AG09309 (cell line): Measurements from ENCODE around the gene GPR37L1.
"Not testable (repeated sequence)": the region's sequence is repeated elsewhere in the genome, so short reads cannot be mapped to it uniquely, and the experiment has no call there.

Source experiments
- DNase-seq: peaks from one replicate; pipeline ENCODE4 v3.0.0-alpha.2; 2010; ENCODE audit warnings: low read depth
- H3K4me3 ChIP-seq: 2 replicates; pipeline ENCODE4 v1.5.1; 2011; ENCODE audit warnings: mild to moderate bottlenecking, low read depth, low read length, moderate library complexity; ENCODE audit not compliant: control insufficient read depth
- TF ChIP-seq, protein P1 (sequence below): IDR thresholded peaks from 2 replicates; pipeline ENCODE4 v1.5.1; 2011; ENCODE audit warnings: mild to moderate bottlenecking, low read depth, low read length, inconsistent platforms; ENCODE audit not compliant: insufficient read depth, control insufficient read depth; ENCODE audit errors: missing control alignments

The GPR37L1 gene

DNA sequence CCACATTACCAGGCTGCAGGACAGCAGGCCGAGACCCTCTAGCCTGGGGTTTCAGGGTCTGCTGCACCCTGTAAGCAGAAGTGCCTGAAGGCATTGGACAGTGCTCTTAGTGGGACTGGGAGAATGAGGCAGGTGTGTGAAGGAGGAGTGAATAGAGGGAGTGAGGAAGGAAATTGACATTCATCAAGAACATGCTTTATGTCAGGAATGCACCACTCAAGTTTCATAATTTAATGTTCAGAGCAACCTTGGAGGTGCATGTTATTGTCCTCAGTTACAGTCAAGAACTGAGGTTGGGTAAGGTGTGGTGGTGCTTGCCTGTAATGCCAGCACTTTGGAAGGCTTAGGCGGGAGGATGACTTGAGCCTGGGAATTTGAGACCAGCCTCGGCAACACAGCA lies 11.7 kb upstream of the GPR37L1 start:
- DNase-seq: no peak
- TF ChIP-seq, protein P1, sequence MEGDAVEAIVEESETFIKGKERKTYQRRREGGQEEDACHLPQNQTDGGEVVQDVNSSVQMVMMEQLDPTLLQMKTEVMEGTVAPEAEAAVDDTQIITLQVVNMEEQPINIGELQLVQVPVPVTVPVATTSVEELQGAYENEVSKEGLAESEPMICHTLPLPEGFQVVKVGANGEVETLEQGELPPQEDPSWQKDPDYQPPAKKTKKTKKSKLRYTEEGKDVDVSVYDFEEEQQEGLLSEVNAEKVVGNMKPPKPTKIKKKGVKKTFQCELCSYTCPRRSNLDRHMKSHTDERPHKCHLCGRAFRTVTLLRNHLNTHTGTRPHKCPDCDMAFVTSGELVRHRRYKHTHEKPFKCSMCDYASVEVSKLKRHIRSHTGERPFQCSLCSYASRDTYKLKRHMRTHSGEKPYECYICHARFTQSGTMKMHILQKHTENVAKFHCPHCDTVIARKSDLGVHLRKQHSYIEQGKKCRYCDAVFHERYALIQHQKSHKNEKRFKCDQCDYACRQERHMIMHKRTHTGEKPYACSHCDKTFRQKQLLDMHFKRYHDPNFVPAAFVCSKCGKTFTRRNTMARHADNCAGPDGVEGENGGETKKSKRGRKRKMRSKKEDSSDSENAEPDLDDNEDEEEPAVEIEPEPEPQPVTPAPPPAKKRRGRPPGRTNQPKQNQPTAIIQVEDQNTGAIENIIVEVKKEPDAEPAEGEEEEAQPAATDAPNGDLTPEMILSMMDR: no peak
- no peak overlapping the region for H3K4me3 ChIP-seq

DNA sequence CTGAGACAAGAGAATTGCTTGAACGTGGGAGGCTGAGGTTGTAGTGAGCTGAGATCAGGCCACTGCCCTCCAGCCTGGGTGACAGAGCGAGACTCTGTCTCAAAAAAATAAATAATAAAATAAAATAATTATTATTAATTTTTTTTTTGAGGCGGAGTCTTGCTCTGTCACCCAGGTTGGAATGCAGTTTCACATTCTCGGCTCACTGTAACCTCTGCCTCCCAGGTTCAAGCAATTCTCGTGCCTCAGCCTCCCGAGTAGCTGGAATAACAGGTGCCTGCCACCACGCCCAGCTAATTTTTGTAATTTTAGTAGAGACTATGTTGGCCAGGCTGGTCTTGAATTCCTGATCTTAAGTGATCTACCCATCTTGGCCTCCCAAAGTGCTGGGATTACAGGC lies 11.1 kb upstream of the GPR37L1 start:
- not testable (repeated sequence) for H3K4me3 ChIP-seq, DNase-seq

DNA sequence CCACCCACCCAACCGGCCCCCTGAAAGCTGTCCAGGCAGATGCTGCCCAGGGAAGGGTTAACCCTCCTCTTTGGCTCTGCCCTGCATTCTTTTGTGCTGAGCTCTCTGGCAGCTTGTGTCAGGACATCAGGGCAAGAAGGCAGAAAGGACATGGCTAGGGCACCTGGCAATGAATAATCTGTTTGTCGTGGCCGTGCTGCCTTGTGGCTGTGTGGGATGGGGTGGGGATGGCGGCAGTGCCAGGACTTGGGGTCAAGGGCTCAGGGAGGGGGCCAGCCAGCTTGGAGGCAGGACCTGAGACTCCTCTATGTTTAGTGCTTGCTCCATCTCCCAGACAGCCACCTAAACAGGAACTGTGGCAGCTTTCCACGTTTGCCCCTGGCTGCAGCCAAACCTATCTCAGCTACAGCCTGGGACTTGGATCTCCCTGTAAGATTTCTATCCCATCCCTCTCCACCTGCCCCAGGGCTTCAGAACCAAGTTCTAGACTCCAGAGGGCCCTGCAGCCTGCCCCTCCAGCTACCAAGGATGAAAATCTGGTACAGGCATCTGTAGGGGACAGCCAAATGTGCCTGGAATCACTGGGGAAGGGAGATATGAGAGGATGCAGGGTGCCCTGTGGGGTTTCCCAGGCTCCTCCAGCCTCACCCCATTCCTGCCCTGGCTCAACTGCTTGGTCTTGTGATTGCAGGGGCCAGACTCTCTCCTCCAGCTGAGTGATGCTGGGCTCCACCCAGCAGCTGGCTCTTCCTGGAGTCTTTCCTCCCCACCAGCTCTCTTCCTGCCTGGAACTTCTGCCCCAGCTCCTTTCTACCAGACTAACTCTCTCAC lies 9.6 kb upstream of the GPR37L1 start:
- DNase-seq: no peak
- TF ChIP-seq, protein P1: no peak

DNA sequence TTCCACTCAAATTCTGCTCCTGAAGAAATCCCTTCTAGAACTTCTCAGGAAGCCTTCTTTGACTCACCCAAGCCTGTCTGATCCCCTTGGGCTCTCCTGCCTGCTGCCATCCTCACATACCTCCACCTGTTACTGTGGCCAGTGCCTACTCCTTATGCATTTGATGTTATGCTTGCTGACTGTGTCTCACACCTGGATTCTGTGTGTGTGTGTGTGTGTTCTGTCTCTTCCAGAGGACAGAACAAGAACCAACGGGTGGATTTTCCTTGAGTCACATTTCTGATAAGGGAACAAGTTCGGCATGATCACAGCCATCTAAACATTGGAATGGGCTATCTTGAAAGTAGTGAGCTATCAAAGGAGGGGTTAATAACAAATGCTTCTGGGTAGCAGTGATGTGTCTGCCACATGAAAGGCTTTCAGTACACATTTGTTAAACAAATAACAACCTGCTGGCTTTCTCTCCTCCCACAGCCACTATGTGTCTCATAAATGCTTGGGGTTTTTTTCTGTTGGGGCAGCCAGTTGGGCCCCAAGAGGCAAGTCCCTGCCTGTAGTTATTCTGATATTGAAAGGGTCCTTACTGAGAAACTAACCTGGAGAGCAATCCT lies 8.9 kb upstream of the GPR37L1 start:
- DNase-seq: no peak
- TF ChIP-seq, protein P1: no peak
- H3K4me3 ChIP-seq: no peak overlapping the region

More for the DNA sequence above, 9.6 kb upstream of the GPR37L1 start:
- H3K4me3 ChIP-seq: no peak overlapping the region

DNA sequence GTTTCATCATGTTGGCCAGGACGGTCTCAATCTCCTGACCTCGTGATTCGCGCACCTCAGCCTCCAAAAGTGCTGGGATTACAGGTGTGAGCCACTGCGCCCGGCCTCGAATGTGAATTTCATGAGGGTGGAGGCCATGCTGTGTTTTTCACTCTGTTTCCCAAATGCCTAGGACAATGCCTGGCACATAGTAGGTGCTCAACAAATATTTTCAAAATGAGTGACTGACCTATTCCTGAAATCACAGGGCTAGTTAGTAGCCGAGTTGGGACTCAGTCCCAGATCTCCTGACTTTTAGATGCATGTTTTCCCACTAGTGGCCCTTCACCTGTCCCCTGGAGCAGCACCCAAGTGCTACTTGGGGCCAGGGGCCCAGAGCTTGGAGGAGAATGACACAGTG lies 6.4 kb upstream of the GPR37L1 start:
- TF ChIP-seq, protein P1: no peak
- no peak overlapping the region for H3K4me3 ChIP-seq
- no peak for DNase-seq

DNA sequence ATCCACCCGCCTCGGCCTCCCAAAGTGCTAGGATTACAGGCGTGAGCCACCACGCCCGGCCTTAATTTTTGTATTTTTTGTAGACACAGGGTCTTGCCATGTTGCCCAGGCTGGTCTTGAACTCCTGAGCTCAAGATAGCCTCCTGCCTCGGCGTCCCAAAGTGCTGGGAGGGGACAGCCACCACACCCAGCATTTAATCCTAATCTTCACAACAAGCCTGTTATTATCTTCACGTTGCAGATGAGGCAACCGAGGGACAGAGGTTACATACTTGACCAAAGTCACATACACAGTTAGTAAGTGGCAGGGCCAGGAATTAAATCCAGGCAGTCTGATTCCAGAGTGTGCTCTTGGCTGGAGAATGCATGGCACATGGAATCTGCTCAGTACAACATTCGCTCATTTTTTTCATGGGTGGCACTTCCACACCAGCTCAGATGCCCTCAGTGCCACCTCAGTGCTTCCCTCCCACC lies 4.8 kb upstream of the GPR37L1 start:
- H3K4me3 ChIP-seq: no peak overlapping the region
- DNase-seq: no peak
- TF ChIP-seq, protein P1: no peak

DNA sequence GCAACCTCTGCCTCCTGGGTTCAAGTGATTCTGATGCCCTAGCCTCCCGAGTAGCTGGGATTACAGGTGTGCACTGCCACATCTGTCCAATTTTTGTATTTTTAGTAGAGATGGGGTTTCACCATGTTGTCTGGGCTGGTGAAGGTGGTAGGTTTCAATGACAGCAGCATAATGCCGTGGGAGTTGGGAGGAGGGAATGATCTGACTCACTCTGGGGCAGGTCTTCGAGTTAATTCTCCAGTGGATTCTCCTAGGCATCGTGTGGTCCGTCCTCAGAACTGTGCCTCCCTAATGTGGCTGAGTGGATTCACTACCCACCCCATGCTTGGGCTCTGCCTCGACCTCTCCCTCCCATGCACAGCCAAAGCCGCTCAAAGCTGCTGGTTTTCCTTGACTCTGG lies 1.7 kb upstream of the GPR37L1 start:
- no peak overlapping the region for H3K4me3 ChIP-seq
- TF ChIP-seq, protein P1: no peak
- DNase-seq: no peak
